Keratinocyte (primary cell): Measurements from ENCODE around the gene SLC25A34. TPM values are rescaled to one million over a fixed set of nuclear protein-coding genes. Genes with fewer than 3 reads are reported as not detected.

Experiments
- DNase-seq: peaks from one replicate; pipeline ENCODE4 v3.0.0-alpha.2; 2011; ENCODE audit warnings: low read depth, missing footprints, low spot score
- FAIRE-seq: peaks from 2 replicates; lab custom pipeline; 2011; peaks lifted over from hg19 to GRCh38; lab: Jason Lieb, UNC
- H2AFZ ChIP-seq: 2 replicates; pipeline ENCODE4 v1.6.0; 2012; ENCODE audit warnings: low read length, control low read depth, inconsistent platforms; ENCODE audit not compliant: control insufficient read depth
- H3K27ac ChIP-seq: 2 replicates; pipeline ENCODE4 v1.5.1; 2011; ENCODE audit warnings: low read length; ENCODE audit not compliant: control insufficient read depth, insufficient read depth
- H3K27me3 ChIP-seq: 3 replicates; pipeline ENCODE4 v1.6.0; 2011; ENCODE audit warnings: low read length; ENCODE audit not compliant: control insufficient read depth, insufficient read depth; ENCODE audit errors: extremely low read depth
- H3K36me3 ChIP-seq, 2 experiments: 2 replicates in 1 of 2; 3 replicates in 1 of 2; pipeline ENCODE4 v1.5.1; 2011; ENCODE audit warnings: low read length in 2 of 2, mild to moderate bottlenecking in 1 of 2; ENCODE audit not compliant: control insufficient read depth in 2 of 2, insufficient read depth in 2 of 2; ENCODE audit errors: extremely low read depth in 1 of 2
- H3K4me1 ChIP-seq: 3 replicates; pipeline ENCODE4 v1.5.1; 2011; ENCODE audit warnings: low read length; ENCODE audit not compliant: control insufficient read depth, insufficient read depth; ENCODE audit errors: extremely low read depth
- H3K4me2 ChIP-seq: 3 replicates; pipeline ENCODE4 v1.6.0; 2011; ENCODE audit warnings: low read depth, low read length; ENCODE audit not compliant: control insufficient read depth, insufficient read depth; ENCODE audit errors: extremely low read depth
- H3K4me3 ChIP-seq, 3 experiments: fragments of 200-600 bp in 1 of 3; sonication (generic) in 1 of 3; 2 replicates in 2 of 3; 3 replicates in 1 of 3; pipeline ENCODE4 v1.5.1; 2011 to 2016; ENCODE audit warnings: low read length in 3 of 3, mild to moderate bottlenecking in 3 of 3, control low read depth in 2 of 3, inconsistent platforms in 1 of 3, low read depth in 1 of 3, mixed read lengths in 1 of 3, mixed run types in 1 of 3, moderate library complexity in 1 of 3; ENCODE audit not compliant: control insufficient read depth in 2 of 3, insufficient read depth in 2 of 3; ENCODE audit errors: extremely low read depth in 1 of 3
- H3K79me2 ChIP-seq: 2 replicates; pipeline ENCODE4 v1.6.0; 2012; ENCODE audit warnings: low read length; ENCODE audit not compliant: control insufficient read depth, insufficient read depth
- H3K9ac ChIP-seq: 3 replicates; pipeline ENCODE4 v1.6.0; 2011; ENCODE audit warnings: low read length; ENCODE audit not compliant: control insufficient read depth, insufficient read depth; ENCODE audit errors: extremely low read depth
- H3K9me1 ChIP-seq: 3 replicates; pipeline ENCODE4 v1.6.0; 2011; ENCODE audit warnings: low read length; ENCODE audit not compliant: control insufficient read depth, insufficient read depth; ENCODE audit errors: extremely low read depth
- H3K9me3 ChIP-seq: 2 replicates; pipeline ENCODE4 v1.5.1; 2012; ENCODE audit warnings: low read depth, low read length; ENCODE audit not compliant: control insufficient read depth
- H4K20me1 ChIP-seq: 3 replicates; pipeline ENCODE4 v1.6.0; 2011; ENCODE audit warnings: low read length; ENCODE audit not compliant: control insufficient read depth, insufficient read depth; ENCODE audit errors: extremely low read depth
- CTCF ChIP-seq, 3 experiments: IDR thresholded peaks in 1 of 3; conservative IDR thresholded peaks in 1 of 3; optimal IDR thresholded peaks in 1 of 3; 2 replicates in 2 of 3; 3 replicates in 1 of 3; pipeline versions ENCODE3 to v1.5.1; 2011; ENCODE audit warnings: low read length in 3 of 3, mild to moderate bottlenecking in 3 of 3, moderate library complexity in 2 of 3, control low read depth in 1 of 3, inconsistent platforms in 1 of 3; ENCODE audit not compliant: insufficient read depth in 2 of 3; ENCODE audit errors: extremely low read depth in 1 of 3
- EZH2 ChIP-seq: IDR thresholded peaks from one replicate; pipeline ENCODE4 v1.6.1; 2012; ENCODE audit warnings: inconsistent platforms, mild to moderate bottlenecking, low read length, moderate library complexity
- dilution Hi-C: fragments of 300-500 bp; cut with MboI; formaldehyde crosslinking; loops from one replicate; pipeline ENCODE4 v1.7.0; 2020; ENCODE audit warnings: low sequenced_read_pairs; ENCODE audit not compliant: extremely low pct_ligation_motif_present
- polyA plus RNA-seq, 5 experiments: library from polyadenylated mRNA; depleted of rRNA in 3 of 5; stranded (reverse) in 3 of 5; stranded (forward) in 1 of 5; unstranded in 1 of 5; fragments of >200 nt; gene quantifications; 1 replicate in 1 of 5; 2 replicates in 3 of 5; 3 replicates in 1 of 5; pipeline versions ENCODE4 v1.2.1 to v1.2.3, GENCODE V29; 2011 to 2012; ENCODE audit warnings: missing spikeins in 2 of 5, low read depth in 1 of 5, low replicate concordance in 1 of 5

The SLC25A34 gene
- polyA plus RNA-seq, 1 donor (not counting 4 experiments of a cell fraction or from before 2014, with no cell fraction given) = 0.46 TPM

DNA sequence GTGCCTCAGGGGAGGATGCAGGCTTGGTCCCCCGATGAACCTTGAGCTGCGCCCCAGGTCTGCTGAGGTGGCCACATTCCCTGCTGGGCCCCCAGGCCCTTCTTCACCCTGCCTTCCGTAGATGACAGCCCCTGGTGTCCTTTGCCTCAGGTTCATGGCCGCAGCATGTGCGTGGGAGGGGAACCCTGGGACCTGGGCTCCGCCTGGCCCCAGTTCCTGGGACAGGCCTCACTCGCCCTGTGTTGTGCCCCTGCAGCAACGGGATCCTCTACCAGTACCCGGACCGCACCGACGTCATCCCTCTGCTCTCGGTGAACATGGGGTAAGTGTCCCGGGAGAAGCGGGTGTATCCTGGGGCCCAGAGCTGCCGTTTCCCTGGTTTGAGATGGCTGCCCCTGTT lies 5.1 kb upstream of the SLC25A34 start:
- no peaks in the 10 kb centered on the region for H3K9me3 ChIP-seq
- no peak overlapping the region for H3K9ac ChIP-seq
- no peak overlapping the region for H3K4me2 ChIP-seq
- TF ChIP-seq CTCF (optimal IDR thresholded peaks at IDR 0.05 in 1 of 3, IDR thresholded peaks at IDR 0.05 in 1 of 3, conservative IDR thresholded peaks at IDR 0.05 in 1 of 3; ENCODE audit: extremely low read depth in 1 of 3, insufficient read depth in 2 of 3, low read length in 3 of 3) (no peak), EZH2 (no peak)
- no peaks in the 10 kb centered on the region for H4K20me1 ChIP-seq
- no peak overlapping the region for H3K27ac ChIP-seq
- H2AFZ ChIP-seq = no peak overlapping the region
- H3K27me3 ChIP-seq = no peaks in the 10 kb centered on the region
- no peak overlapping the region for H3K4me3 ChIP-seq
- no peak for DNase-seq
- no peak for FAIRE-seq
- H3K9me1 ChIP-seq = no peaks in the 10 kb centered on the region
- H3K36me3 ChIP-seq = peaks cover 48 to 54% of the 10 kb centered on the region in 2 experiments
- dilution Hi-C loops = no loop called here
- peaks cover 9% of the 10 kb centered on the region for H3K4me1 ChIP-seq
- no peaks in the 10 kb centered on the region for H3K79me2 ChIP-seq

DNA sequence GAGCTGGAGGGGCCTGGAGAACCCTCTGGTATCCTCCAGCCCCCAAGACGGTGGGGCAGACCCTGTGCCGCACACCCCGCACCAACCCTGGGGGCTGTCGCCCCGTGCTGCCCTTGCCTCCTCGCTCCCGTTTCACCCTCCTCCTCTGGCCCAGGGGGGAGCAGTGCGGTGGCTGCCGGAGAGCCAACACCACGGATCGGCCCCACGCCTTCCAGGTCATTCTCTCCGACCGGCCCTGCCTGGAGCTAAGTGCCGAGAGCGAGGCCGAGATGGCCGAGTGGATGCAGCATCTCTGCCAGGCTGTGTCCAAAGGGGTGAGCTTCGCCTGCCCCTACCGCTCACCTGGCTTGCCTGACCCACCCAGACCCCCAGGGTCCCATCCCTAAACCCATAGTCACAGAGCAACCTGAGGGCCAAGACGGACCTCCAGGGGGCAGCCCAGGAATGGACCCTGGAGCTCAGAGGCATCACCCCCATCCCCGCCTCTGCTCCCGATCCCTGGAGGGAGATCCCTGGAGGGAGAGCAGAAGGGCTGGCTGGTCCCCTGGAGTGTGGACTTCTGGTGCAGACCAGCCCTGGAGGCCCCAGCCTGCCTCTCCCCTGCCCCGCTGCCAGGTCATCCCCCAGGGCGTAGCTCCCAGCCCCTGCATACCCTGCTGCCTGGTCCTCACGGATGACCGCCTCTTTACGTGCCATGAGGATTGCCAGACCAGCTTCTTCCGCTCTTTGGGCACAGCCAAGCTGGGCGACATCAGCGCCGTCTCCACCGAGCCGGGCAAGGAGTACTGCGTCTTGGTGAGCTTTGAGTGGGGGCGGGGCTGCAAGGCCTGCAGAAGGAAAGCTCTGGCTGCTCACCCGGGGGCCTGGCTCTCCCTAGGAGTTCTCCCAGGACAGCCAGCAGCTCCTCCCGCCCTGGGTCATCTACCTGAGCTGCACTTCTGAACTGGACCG lies 4.0 kb upstream of the SLC25A34 start:
- H3K36me3 ChIP-seq = peaks cover 43 to 44% of the 10 kb centered on the region in 2 experiments

More for the DNA sequence above, 4.0 kb upstream of the SLC25A34 start:
- dilution Hi-C loops = no loop called here
- Histone ChIP-seq H3K9me3 (no peaks in the 10 kb centered on the region), H3K27ac (no peak overlapping the region), H3K9me1 (no peaks in the 10 kb centered on the region), H2AFZ (no peak overlapping the region), H3K4me1 (peaks cover 10% of the 10 kb centered on the region), H3K79me2 (no peaks in the 10 kb centered on the region), H4K20me1 (no peaks in the 10 kb centered on the region), H3K4me2 (no peak overlapping the region), H3K9ac (no peak overlapping the region), H3K27me3 (no peaks in the 10 kb centered on the region), H3K4me3 (no peak overlapping the region)
- TF ChIP-seq CTCF (optimal IDR thresholded peaks at IDR 0.05 in 1 of 3, IDR thresholded peaks at IDR 0.05 in 1 of 3, conservative IDR thresholded peaks at IDR 0.05 in 1 of 3; ENCODE audit: extremely low read depth in 1 of 3, insufficient read depth in 2 of 3, low read length in 3 of 3) = no peak
- FAIRE-seq (no peak), DNase-seq (no peak)
